CD4-positive, alpha-beta memory T cell (primary cell): ENCODE measurements around the gene ETAA1. TPM values are rescaled to one million over a fixed set of nuclear protein-coding genes. Genes with fewer than 3 reads are reported as not detected.

Experiments used
- CTCF ChIA-PET: fragments of 350-600 bp; sonication (Branson Sonifier 250); formaldehyde crosslinking; loops from one replicate; lab custom pipeline; 2021; ENCODE audit warnings: inconsistent platforms; ENCODE audit not compliant: partially characterized antibody; lab: Charles Lee
- POLR2A ChIA-PET: fragments of 350-600 bp; sonication (Branson Sonifier 250); formaldehyde crosslinking; loops from one replicate; lab custom pipeline; 2021; ENCODE audit not compliant: partially characterized antibody; lab: Charles Lee
- DNase-seq, 5 donors: peaks; one replicate each; pipeline versions ENCODE4 v3.0.0 to v3.0.0-alpha.2; 2020 to 2022; ENCODE audit warnings: mixed read lengths in 1 of 5
- H3K27ac ChIP-seq: one replicate; pipeline ENCODE4 v1.7.0; 2013; ENCODE audit warnings: low read depth, low read length
- H3K27me3 ChIP-seq: 2 replicates; pipeline ENCODE4 v1.7.0; 2013; ENCODE audit warnings: mild to moderate bottlenecking, low read length, moderate library complexity; ENCODE audit not compliant: insufficient read depth
- H3K36me3 ChIP-seq: 2 replicates; pipeline ENCODE4 v1.7.0; 2013; ENCODE audit warnings: mild to moderate bottlenecking, low read length, moderate library complexity; ENCODE audit not compliant: insufficient read depth
- H3K4me1 ChIP-seq: 2 replicates; pipeline ENCODE4 v1.7.0; 2013; ENCODE audit warnings: mild to moderate bottlenecking, low read length, moderate library complexity; ENCODE audit not compliant: insufficient read depth
- H3K4me3 ChIP-seq, 2 donors: one replicate each; pipeline ENCODE4 v1.7.0; 2013; ENCODE audit warnings: low read length in 2 of 2, mild to moderate bottlenecking in 1 of 2
- H3K9me3 ChIP-seq, 2 donors: one replicate each; pipeline ENCODE4 v1.7.0; 2013; ENCODE audit warnings: low read length in 2 of 2, control low read depth in 1 of 2; ENCODE audit not compliant: control insufficient read depth in 1 of 2
- H3K27ac Mint-ChIP-seq, 7 donors: one replicate each; pipeline ENCODE4 v1.8.0; 2020 to 2021; ENCODE audit warnings: mixed read lengths in 7 of 7, mild to moderate bottlenecking in 6 of 7, inconsistent platforms in 3 of 7, moderate library complexity in 3 of 7
- H3K27me3 Mint-ChIP-seq, 2 donors: one replicate each; pipeline ENCODE4 v1.8.0; 2020 to 2021; ENCODE audit warnings: mixed read lengths in 2 of 2
- H3K36me3 Mint-ChIP-seq, 2 donors: one replicate each; pipeline ENCODE4 v1.8.0; 2020 to 2021; ENCODE audit warnings: mixed read lengths in 2 of 2, inconsistent platforms in 1 of 2, mild to moderate bottlenecking in 1 of 2
- H3K4me1 Mint-ChIP-seq, 4 donors: one replicate each; pipeline ENCODE4 v1.8.0; 2020 to 2021; ENCODE audit warnings: mixed read lengths in 4 of 4, mild to moderate bottlenecking in 1 of 4
- H3K4me3 Mint-ChIP-seq, 8 donors: one replicate each; pipeline ENCODE4 v1.8.0; 2020 to 2021; ENCODE audit warnings: mixed read lengths in 8 of 8, mild to moderate bottlenecking in 7 of 8, moderate library complexity in 6 of 8, inconsistent platforms in 3 of 8
- H3K9me3 Mint-ChIP-seq, 8 donors: one replicate each; pipeline ENCODE4 v1.8.0; 2020 to 2021; ENCODE audit warnings: mixed read lengths in 8 of 8, mild to moderate bottlenecking in 5 of 8, inconsistent platforms in 3 of 8, moderate library complexity in 1 of 8
- intact Hi-C: fragments of 100-400 bp; cut with micrococcal nuclease; formaldehyde crosslinking; loops from one replicate; pipeline ENCODE4 v1.15.1; 2023
- polyA plus RNA-seq, 2 donors: library from polyadenylated mRNA; unstranded; fragments of 300-500 nt; fragmentation: Illumina TruSeq; gene quantifications; one replicate each; pipeline ENCODE4 v1.2.3, GENCODE V29; 2021
- total RNA-seq, 2 experiments: library from RNA; stranded (reverse); gene quantifications; one replicate each; pipeline ENCODE4 v1.2.3, GENCODE V29; 2021

The ETAA1 gene
- total and polyA plus RNA-seq, 4 experiments from 2014 or later, result 3.9 to 15.1 (median 9.5) TPM

DNA sequence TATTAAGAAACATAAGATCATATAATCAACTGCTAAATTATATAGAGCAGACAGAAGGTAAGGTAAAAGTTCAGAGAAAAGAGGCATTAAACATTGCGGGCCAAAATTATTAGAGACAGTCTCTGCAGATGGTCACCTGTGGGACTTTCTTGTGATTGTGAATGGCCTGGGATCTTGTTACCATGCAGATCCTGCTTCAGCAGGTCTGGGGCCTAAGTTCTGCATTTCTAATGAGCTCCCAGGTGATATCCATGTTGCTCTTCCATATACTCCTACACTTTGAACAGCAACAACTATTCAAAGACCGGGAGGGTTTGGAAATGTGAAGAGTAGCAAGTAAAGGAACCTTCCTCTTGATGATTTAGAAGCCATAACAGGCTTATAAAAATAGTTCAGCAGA lies 8.5 kb upstream of the ETAA1 start:
- H3K9me3 Mint-ChIP-seq, result no peaks in the 10 kb centered on the region
- H3K36me3 Mint-ChIP-seq, result peaks cover 0 to 7% of the 10 kb centered on the region in 2 donors
- intact Hi-C loops, result no loop called here
- H3K27me3 Mint-ChIP-seq, result no peaks in the 10 kb centered on the region
- no peaks in the 10 kb centered on the region for H3K36me3 ChIP-seq
- H3K27me3 ChIP-seq, result no peaks in the 10 kb centered on the region
- POLR2A ChIA-PET, result no interaction called here
- H3K4me1 Mint-ChIP-seq, result no peaks in the 10 kb centered on the region
- no peaks in the 10 kb centered on the region for H3K4me1 ChIP-seq
- H3K4me3 ChIP-seq, result no peak overlapping the region
- DNase-seq, result no peak
- H3K27ac Mint-ChIP-seq, result no peak overlapping the region
- CTCF ChIA-PET, result no interaction called here
- H3K9me3 ChIP-seq, result no peaks in the 10 kb centered on the region
- H3K27ac ChIP-seq, result no peak overlapping the region
- H3K4me3 Mint-ChIP-seq, result no peak overlapping the region

DNA sequence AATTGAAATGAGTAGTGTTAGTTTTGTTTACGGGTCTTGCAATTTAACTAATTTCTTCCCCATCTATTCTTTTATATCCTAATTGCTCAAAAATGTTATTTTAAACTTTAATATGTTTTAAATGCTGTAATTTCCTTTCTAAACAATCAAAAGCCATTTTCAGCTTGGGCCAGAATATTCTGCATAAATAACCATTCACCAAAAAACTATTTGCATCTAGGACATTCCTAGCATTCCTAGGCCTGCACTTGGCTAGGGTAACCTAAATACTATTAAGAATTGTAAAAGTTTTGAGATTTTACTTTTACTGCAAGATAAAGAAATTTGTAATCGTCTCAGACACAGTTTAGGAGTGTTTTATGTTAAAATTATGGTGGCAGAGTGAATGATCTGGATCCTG lies 7.8 kb upstream of the ETAA1 start:
- no peaks in the 10 kb centered on the region for H3K36me3 ChIP-seq
- CTCF ChIA-PET, result no interaction called here
- Mint-ChIP-seq H3K4me1 (peaks cover 0 to under 1% (median 0%) of the 10 kb centered on the region in 4 donors), H3K27me3 (no peaks in the 10 kb centered on the region), H3K36me3 (peaks cover 0 to 7% of the 10 kb centered on the region in 2 donors), H3K27ac (no peak overlapping the region), H3K9me3 (no peaks in the 10 kb centered on the region), H3K4me3 (no peak overlapping the region)
- no peaks in the 10 kb centered on the region for H3K4me1 ChIP-seq
- intact Hi-C loops, result no loop called here
- H3K27me3 ChIP-seq, result no peaks in the 10 kb centered on the region
- no peaks in the 10 kb centered on the region for H3K9me3 ChIP-seq
- POLR2A ChIA-PET, result no interaction called here
- H3K27ac ChIP-seq, result no peak overlapping the region
- no peak for DNase-seq
- H3K4me3 ChIP-seq, result no peak overlapping the region

DNA sequence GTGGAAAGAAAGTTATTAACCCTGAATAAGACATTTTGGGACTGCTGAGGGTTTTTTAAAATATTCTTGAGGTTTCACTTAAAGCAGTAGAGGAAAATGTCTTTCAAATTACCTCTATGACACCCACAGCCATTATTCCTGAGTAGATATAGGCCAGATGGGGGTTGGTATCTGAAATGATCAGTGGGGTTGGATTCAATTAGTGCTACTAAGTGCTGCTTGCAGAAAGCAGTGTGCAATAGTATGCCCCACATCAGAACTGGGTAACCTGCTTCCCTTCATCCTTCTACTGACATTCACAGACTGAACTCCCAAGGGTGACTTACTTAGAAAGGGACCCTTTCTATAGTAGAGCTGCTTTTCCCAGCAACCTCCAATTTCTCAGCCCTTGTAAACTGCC lies 7.3 kb upstream of the ETAA1 start:
- peaks cover 0 to 7% of the 10 kb centered on the region in 2 donors for H3K36me3 Mint-ChIP-seq
- no peaks in the 10 kb centered on the region for H3K27me3 ChIP-seq
- ChIA-PET POLR2A (no interaction called here), CTCF (no interaction called here)
- DNase-seq, result no peak
- H3K27me3 Mint-ChIP-seq, result no peaks in the 10 kb centered on the region
- no peaks in the 10 kb centered on the region for H3K9me3 Mint-ChIP-seq
- H3K4me1 ChIP-seq, result no peaks in the 10 kb centered on the region
- intact Hi-C loops, result no loop called here
- H3K27ac ChIP-seq, result no peak overlapping the region
- H3K27ac Mint-ChIP-seq, result no peak overlapping the region
- no peak overlapping the region for H3K4me3 ChIP-seq
- no peak overlapping the region for H3K4me3 Mint-ChIP-seq
- no peaks in the 10 kb centered on the region for H3K9me3 ChIP-seq
- H3K36me3 ChIP-seq, result no peaks in the 10 kb centered on the region
- H3K4me1 Mint-ChIP-seq, result peaks cover 0 to 2% (median 0%) of the 10 kb centered on the region in 4 donors

DNA sequence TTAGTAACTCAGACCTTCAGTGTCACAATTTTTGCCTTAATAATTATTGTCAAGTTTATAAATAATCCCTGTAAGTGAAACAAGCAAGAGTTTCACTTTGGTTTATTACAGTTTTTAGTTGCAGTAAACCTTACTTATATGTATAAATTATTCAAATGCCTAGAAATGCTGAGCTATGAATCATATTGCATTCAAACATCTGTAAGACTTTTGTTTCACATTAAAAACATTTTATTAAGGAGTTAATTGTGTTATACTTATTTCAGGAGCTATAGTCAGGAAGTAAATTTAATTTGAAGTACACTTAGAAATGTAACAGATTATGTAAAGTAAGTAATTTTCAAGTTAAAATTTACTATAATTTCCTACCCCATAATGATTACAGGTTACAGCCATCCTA lies 3.9 kb upstream of the ETAA1 start:
- Histone ChIP-seq H3K27ac (no peak overlapping the region), H3K27me3 (no peaks in the 10 kb centered on the region), H3K4me3 (no peak overlapping the region), H3K9me3 (no peaks in the 10 kb centered on the region), H3K36me3 (no peaks in the 10 kb centered on the region), H3K4me1 (peaks cover 4% of the 10 kb centered on the region)
- H3K27me3 Mint-ChIP-seq, result no peaks in the 10 kb centered on the region
- ChIA-PET CTCF (no interaction called here), POLR2A (no interaction called here)
- DNase-seq, result no peak
- no peak overlapping the region for H3K27ac Mint-ChIP-seq
- intact Hi-C loops, result no loop called here
- H3K4me3 Mint-ChIP-seq, result no peak overlapping the region
- peaks cover 5 to 13% (median 8%) of the 10 kb centered on the region in 4 donors for H3K4me1 Mint-ChIP-seq
- H3K9me3 Mint-ChIP-seq, result no peaks in the 10 kb centered on the region
- H3K36me3 Mint-ChIP-seq, result peaks cover 0 to 9% of the 10 kb centered on the region in 2 donors

DNA sequence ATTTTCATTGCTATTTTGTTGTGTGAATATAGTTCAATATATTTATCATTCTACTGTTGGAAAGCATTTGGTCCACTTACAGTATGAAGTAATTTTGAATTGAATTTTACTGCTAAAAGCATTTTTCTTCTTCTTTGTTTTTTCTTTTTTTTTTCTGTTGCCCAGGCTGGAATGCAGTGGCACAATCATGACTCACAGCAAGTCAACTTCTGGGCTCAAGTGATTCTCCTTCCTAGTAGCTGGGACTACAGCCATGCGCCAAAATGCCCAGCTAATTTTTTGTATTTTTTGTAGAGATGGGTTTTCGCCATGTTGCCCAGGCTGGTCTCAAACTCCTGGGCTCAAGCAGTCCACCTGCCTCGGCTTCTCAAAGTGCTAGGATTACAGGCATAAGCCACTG lies 2.4 kb upstream of the ETAA1 start:
- Mint-ChIP-seq H3K9me3 (no peaks in the 10 kb centered on the region), H3K4me1 (peaks cover 5 to 19% (median 9%) of the 10 kb centered on the region in 4 donors), H3K4me3 (no peak overlapping the region), H3K27me3 (no peaks in the 10 kb centered on the region), H3K36me3 (peaks cover 0 to 9% of the 10 kb centered on the region in 2 donors), H3K27ac (no peak overlapping the region)
- no peak overlapping the region for H3K27ac ChIP-seq
- peaks cover 13% of the 10 kb centered on the region for H3K4me1 ChIP-seq
- no peak for DNase-seq
- intact Hi-C loops, result loop anchor here (5.0 kb wide), 1 partner anchor 858 kb away; the partner anchor contains the start of gene PPP3R1
- POLR2A ChIA-PET, result no interaction called here
- no peaks in the 10 kb centered on the region for H3K9me3 ChIP-seq
- CTCF ChIA-PET, result no interaction called here
- no peaks in the 10 kb centered on the region for H3K36me3 ChIP-seq
- H3K27me3 ChIP-seq, result no peaks in the 10 kb centered on the region
- H3K4me3 ChIP-seq, result no peak overlapping the region

DNA sequence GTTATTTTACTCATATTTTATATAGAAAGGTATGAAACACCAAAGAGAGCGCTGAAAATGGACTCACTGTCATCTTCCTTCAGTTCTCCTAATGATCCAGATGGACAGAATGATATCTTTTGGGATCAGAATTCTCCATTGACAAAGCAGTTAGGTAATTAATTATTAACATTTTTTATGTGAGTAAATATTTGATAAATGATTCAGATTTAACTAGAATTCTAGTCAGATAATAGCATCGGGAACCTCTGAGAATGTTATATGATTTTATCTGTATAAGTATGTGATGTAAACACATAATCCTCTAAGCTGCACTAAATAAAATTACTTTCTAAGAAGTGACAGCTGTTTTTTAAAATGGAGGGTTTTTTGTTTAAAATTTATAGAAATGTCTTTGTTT lies 2.0 kb downstream of the ETAA1 start:
- Mint-ChIP-seq H3K27me3 (no peaks in the 10 kb centered on the region), H3K27ac (no peak overlapping the region), H3K9me3 (no peaks in the 10 kb centered on the region), H3K36me3 (peaks cover 10 to 26% of the 10 kb centered on the region in 2 donors), H3K4me3 (peak overlapping the region in 3 of 8 donors; percentile 41 to 99 (median 97)), H3K4me1 (peaks cover 9 to 23% (median 13%) of the 10 kb centered on the region in 4 donors)
- CTCF ChIA-PET, result no interaction called here
- Histone ChIP-seq H3K27ac (no peak overlapping the region), H3K36me3 (peaks cover 11% of the 10 kb centered on the region), H3K9me3 (no peaks in the 10 kb centered on the region), H3K27me3 (no peaks in the 10 kb centered on the region), H3K4me3 (no peak overlapping the region), H3K4me1 (peaks cover 13% of the 10 kb centered on the region)
- intact Hi-C loops, result loop anchor here (5.0 kb wide), 1 partner anchor 853 kb away; the partner anchor contains the start of gene PPP3R1
- POLR2A ChIA-PET, result no interaction called here
- no peak for DNase-seq

DNA sequence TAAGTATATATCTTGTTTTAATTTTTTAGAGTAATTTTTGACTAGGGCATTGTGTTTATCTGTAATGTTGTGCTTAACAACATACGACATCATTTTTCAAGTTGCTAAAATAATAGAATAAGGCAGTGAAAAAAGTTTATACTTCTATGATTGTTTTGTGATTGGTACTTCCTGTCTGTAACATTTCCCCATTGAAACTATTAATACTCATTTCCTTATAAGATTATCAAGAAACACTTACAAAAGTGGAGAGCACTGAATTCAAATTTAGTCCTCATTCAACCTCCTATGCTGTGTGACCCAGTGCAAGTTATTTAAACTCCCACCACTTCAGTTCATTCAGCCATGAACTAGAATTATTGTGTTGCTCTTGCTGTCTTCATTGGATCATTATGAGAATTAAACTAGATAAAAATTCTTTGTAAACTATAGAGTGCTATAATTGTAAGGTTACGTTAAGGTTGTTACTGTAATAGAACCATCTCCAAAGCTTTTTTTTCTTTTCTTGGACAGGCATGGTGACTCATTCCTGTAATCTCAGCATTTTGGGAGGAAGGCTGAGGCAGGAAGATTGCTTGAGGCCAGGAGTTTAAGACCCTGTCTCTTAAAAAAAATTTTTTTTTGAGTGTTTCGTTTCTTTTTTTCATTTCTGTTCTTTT lies 2.8 kb downstream of the ETAA1 start:
- Mint-ChIP-seq H3K27me3 (no peaks in the 10 kb centered on the region), H3K36me3 (peaks cover 18 to 34% of the 10 kb centered on the region in 2 donors), H3K9me3 (no peaks in the 10 kb centered on the region), H3K27ac (no peak overlapping the region), H3K4me3 (peak overlapping the region in 2 of 8 donors; percentile 9 to 53), H3K4me1 (peaks cover 12 to 23% (median 16%) of the 10 kb centered on the region in 4 donors)
- Histone ChIP-seq H3K36me3 (peaks cover 11% of the 10 kb centered on the region), H3K4me1 (peaks cover 13% of the 10 kb centered on the region), H3K27me3 (no peaks in the 10 kb centered on the region), H3K4me3 (no peak overlapping the region), H3K27ac (no peak overlapping the region), H3K9me3 (no peaks in the 10 kb centered on the region)
- no peak for DNase-seq
- CTCF ChIA-PET, result no interaction called here
- intact Hi-C loops, result loop anchor here (5.0 kb wide), 1 partner anchor 852 kb away; the partner anchor contains the start of gene PPP3R1
- POLR2A ChIA-PET, result no interaction called here
